H9 (cell line): ENCODE results near the gene LIF. TPM values are rescaled to one million over a fixed set of nuclear protein-coding genes. Genes with fewer than 3 reads are reported as not detected.

ENCODE experiments used
- DNase-seq: peaks from one replicate; pipeline ENCODE4 v3.0.0-alpha.2; 2017
- H2AFZ ChIP-seq: one replicate; pipeline ENCODE4 v1.6.1; 2013; ENCODE audit warnings: mild to moderate bottlenecking, low read length, control low read depth, moderate library complexity
- H2AK5ac ChIP-seq: 2 replicates; pipeline ENCODE4 v1.6.1; 2013; ENCODE audit warnings: low read length, control low read depth, mixed read lengths; ENCODE audit not compliant: insufficient read length
- H2BK120ac ChIP-seq: one replicate; pipeline ENCODE4 v1.6.1; 2013; ENCODE audit warnings: low read depth, mild to moderate bottlenecking, low read length, control low read depth, inconsistent platforms; ENCODE audit not compliant: poor library complexity, severe bottlenecking
- H2BK12ac ChIP-seq: 2 replicates; pipeline ENCODE4 v1.6.1; 2013; ENCODE audit warnings: low read length, control low read depth, mixed read lengths, low read depth; ENCODE audit not compliant: insufficient read length
- H2BK15ac ChIP-seq: 2 replicates; pipeline ENCODE4 v1.6.1; 2013; ENCODE audit warnings: low read depth, low read length, control low read depth
- H2BK20ac ChIP-seq: one replicate; pipeline ENCODE4 v1.6.1; 2013; ENCODE audit warnings: low read depth, mild to moderate bottlenecking, low read length, control low read depth, inconsistent platforms; ENCODE audit not compliant: poor library complexity, severe bottlenecking
- H2BK5ac ChIP-seq: 2 replicates; pipeline ENCODE4 v1.6.1; 2013; ENCODE audit warnings: low read length, control low read depth, mixed read lengths; ENCODE audit not compliant: insufficient read length
- H3K14ac ChIP-seq: 2 replicates; pipeline ENCODE4 v1.6.1; 2013; ENCODE audit warnings: low read length, control low read depth; ENCODE audit not compliant: insufficient read depth
- H3K18ac ChIP-seq: 2 replicates; pipeline ENCODE4 v1.6.1; 2013; ENCODE audit warnings: low read depth, mild to moderate bottlenecking, mixed read lengths, low read length, control low read depth; ENCODE audit not compliant: insufficient read length
- H3K23ac ChIP-seq: 2 replicates; pipeline ENCODE4 v1.6.1; 2013; ENCODE audit warnings: low read length, control low read depth, mixed read lengths, low read depth; ENCODE audit not compliant: insufficient read length
- H3K23me2 ChIP-seq: 2 replicates; pipeline ENCODE4 v1.6.1; 2013; ENCODE audit warnings: low read depth, mild to moderate bottlenecking, mixed read lengths, low read length, control low read depth; ENCODE audit not compliant: insufficient read length, poor library complexity, severe bottlenecking
- H3K27ac ChIP-seq: 2 replicates; pipeline ENCODE4 v1.5.1; 2013; ENCODE audit warnings: low read length, control low read depth, mixed read lengths, low read depth; ENCODE audit not compliant: insufficient read length
- H3K27me3 ChIP-seq: 2 replicates; pipeline ENCODE4 v1.6.1; 2013; ENCODE audit warnings: low read length, control low read depth, inconsistent platforms; ENCODE audit not compliant: insufficient read depth
- H3K4ac ChIP-seq: 2 replicates; pipeline ENCODE4 v1.6.1; 2013; ENCODE audit warnings: low read depth, mild to moderate bottlenecking, control low read depth, inconsistent platforms, low read length, moderate library complexity
- H3K4me1 ChIP-seq: 2 replicates; pipeline ENCODE4 v1.6.1; 2013; ENCODE audit warnings: low read length, control low read depth, inconsistent platforms; ENCODE audit not compliant: insufficient read depth
- H3K4me2 ChIP-seq: 2 replicates; pipeline ENCODE4 v1.6.1; 2013; ENCODE audit warnings: low read length, control low read depth, mixed read lengths; ENCODE audit not compliant: insufficient read length, insufficient read depth
- H3K56ac ChIP-seq: 2 replicates; pipeline ENCODE4 v1.6.1; 2013; ENCODE audit warnings: low read depth, mild to moderate bottlenecking, mixed read lengths, low read length, control low read depth; ENCODE audit not compliant: insufficient read length
- H3K79me1 ChIP-seq: 2 replicates; pipeline ENCODE4 v1.6.1; 2013; ENCODE audit warnings: low read depth, mild to moderate bottlenecking, moderate library complexity, low read length, control low read depth, inconsistent platforms; ENCODE audit not compliant: insufficient read depth, poor library complexity, severe bottlenecking
- H3K79me2 ChIP-seq: 2 replicates; pipeline ENCODE4 v1.6.1; 2013; ENCODE audit warnings: low read length, control low read depth, inconsistent platforms; ENCODE audit not compliant: insufficient read depth
- H3K9ac ChIP-seq: 2 replicates; pipeline ENCODE4 v1.6.1; 2013; ENCODE audit warnings: low read length, control low read depth, mixed read lengths; ENCODE audit not compliant: insufficient read length; ENCODE audit errors: extremely low read depth
- H3K9me3 ChIP-seq: one replicate; pipeline ENCODE4 v1.6.1; 2013; ENCODE audit warnings: low read depth, low read length, inconsistent platforms; ENCODE audit not compliant: control insufficient read depth
- H3T11ph ChIP-seq: one replicate; pipeline ENCODE4 v1.6.1; 2013; ENCODE audit warnings: mild to moderate bottlenecking, low read length, control low read depth, inconsistent platforms
- H4K20me1 ChIP-seq: one replicate; pipeline ENCODE4 v1.6.1; 2013; ENCODE audit not compliant: control insufficient read depth, insufficient read length, insufficient read depth
- H4K5ac ChIP-seq: 2 replicates; pipeline ENCODE4 v1.6.1; 2013; ENCODE audit warnings: low read depth, mild to moderate bottlenecking, mixed read lengths, low read length, control low read depth; ENCODE audit not compliant: insufficient read length
- H4K8ac ChIP-seq: replicated peaks from 2 replicates; pipeline ENCODE4 v1.6.1; 2013; ENCODE audit warnings: low read length, control low read depth, mixed read lengths, low read depth; ENCODE audit not compliant: insufficient read length
- H4K91ac ChIP-seq: 2 replicates; pipeline ENCODE4 v1.6.1; 2013; ENCODE audit warnings: low read depth, mild to moderate bottlenecking, moderate library complexity, mixed read lengths, low read length, control low read depth; ENCODE audit not compliant: insufficient read length
- H3K27ac Mint-ChIP-seq, 3 experiments: 2 replicates in 2 of 3; 3 replicates in 1 of 3; pipeline ENCODE4 v1.8.0; 2020 to 2021; ENCODE audit warnings: mixed read lengths in 3 of 3, mild to moderate bottlenecking in 1 of 3, moderate library complexity in 1 of 3
- H3K27me3 Mint-ChIP-seq: 2 replicates; pipeline ENCODE4 v1.8.0; 2021; ENCODE audit warnings: low read depth, mild to moderate bottlenecking, moderate library complexity, mixed read lengths
- H3K36me3 Mint-ChIP-seq, 3 experiments: 2 replicates in 2 of 3; 3 replicates in 1 of 3; pipeline ENCODE4 v1.8.0; 2020 to 2021; ENCODE audit warnings: low read depth in 3 of 3, mixed read lengths in 3 of 3; ENCODE audit not compliant: insufficient read depth in 1 of 3
- H3K4me1 Mint-ChIP-seq, 2 experiments: 2 replicates each; pipeline ENCODE4 v1.8.0; 2020; ENCODE audit warnings: mixed read lengths in 2 of 2
- H3K4me3 Mint-ChIP-seq, 2 experiments: 2 replicates in 1 of 2; 3 replicates in 1 of 2; pipeline ENCODE4 v1.8.0; 2020 to 2021; ENCODE audit warnings: mild to moderate bottlenecking in 2 of 2, mixed read lengths in 2 of 2, moderate library complexity in 1 of 2
- H3K9me3 Mint-ChIP-seq, 2 experiments: 2 replicates in 1 of 2; 3 replicates in 1 of 2; pipeline ENCODE4 v1.8.0; 2020; ENCODE audit warnings: mild to moderate bottlenecking in 2 of 2, mixed read lengths in 2 of 2, moderate library complexity in 1 of 2
- WGBS: extraction: QIAGEN DNeasy Blood & Tissue Kit; methylation state at CpG from one replicate; pipeline ENCODE4 v1.1.7; 2013; ENCODE audit warnings: missing lambda C conversion rate, low lambda C conversion rate, mixed read lengths; ENCODE audit not compliant: insufficient read length; ENCODE audit errors: extremely low coverage; 5-methylcytosine and 5-hydroxymethylcytosine counted together
- total RNA-seq: library from RNA; stranded (reverse); gene quantifications from 2 replicates; pipeline ENCODE4 v1.2.1, GENCODE V29; 2021
- TF ChIP-seq, protein P1 (sequence below): fragments of 200-600 bp; sonication (generic); conservative IDR thresholded peaks from 3 replicates; pipeline ENCODE4 v1.8.0; 2021; ENCODE audit warnings: antibody characterized with exemption, mild to moderate bottlenecking

Gene LIF
- total RNA-seq, 1 experiment from 2014 or later = 6.1 TPM

- no peak overlapping the region for H3T11ph ChIP-seq
- Mint-ChIP-seq H3K4me3 (peak overlapping the region in 1 of 2 experiments; percentile 30; a peak in 2 of 5 replicates), H3K4me1 (peaks cover 10 to 18% of the 10 kb centered on the region in 2 experiments), H3K9me3 (no peaks in the 10 kb centered on the region), H3K27ac (peak overlapping the region in 1 of 3 experiments; percentile 61; a peak in 2 of 7 replicates), H3K36me3 (no peaks in the 10 kb centered on the region), H3K27me3 (peaks cover 8% of the 10 kb centered on the region)
- no peak overlapping the region for H2BK12ac ChIP-seq
- no peaks in the 10 kb centered on the region; the same call in 1 of the 2 replicates for H3K4me1 ChIP-seq
- no peaks in the 10 kb centered on the region for H4K20me1 ChIP-seq
- no peak overlapping the region for H2BK120ac ChIP-seq
- no peak overlapping the region for H4K91ac ChIP-seq
- H3K56ac ChIP-seq = no peak overlapping the region
- H3K27ac ChIP-seq = no peak overlapping the region
- H4K8ac ChIP-seq = no peak overlapping the region
- H2AFZ ChIP-seq = no peak overlapping the region
- no peak overlapping the region for H3K14ac ChIP-seq
- H3K18ac ChIP-seq = no peak overlapping the region
- no peaks in the 10 kb centered on the region for H3K23me2 ChIP-seq
- H3K79me2 ChIP-seq = no peaks in the 10 kb centered on the region
- DNase-seq = no peak
- no peak overlapping the region for H3K4ac ChIP-seq
- H3K79me1 ChIP-seq = no peaks in the 10 kb centered on the region
- no peak overlapping the region for H3K4me2 ChIP-seq
- no peaks in the 10 kb centered on the region for H3K9me3 ChIP-seq
- no peak overlapping the region for H3K23ac ChIP-seq
- no peak overlapping the region for H2BK5ac ChIP-seq
- no peaks in the 10 kb centered on the region for H3K27me3 ChIP-seq
- no peak overlapping the region for H2BK15ac ChIP-seq
- TF ChIP-seq, protein P1, sequence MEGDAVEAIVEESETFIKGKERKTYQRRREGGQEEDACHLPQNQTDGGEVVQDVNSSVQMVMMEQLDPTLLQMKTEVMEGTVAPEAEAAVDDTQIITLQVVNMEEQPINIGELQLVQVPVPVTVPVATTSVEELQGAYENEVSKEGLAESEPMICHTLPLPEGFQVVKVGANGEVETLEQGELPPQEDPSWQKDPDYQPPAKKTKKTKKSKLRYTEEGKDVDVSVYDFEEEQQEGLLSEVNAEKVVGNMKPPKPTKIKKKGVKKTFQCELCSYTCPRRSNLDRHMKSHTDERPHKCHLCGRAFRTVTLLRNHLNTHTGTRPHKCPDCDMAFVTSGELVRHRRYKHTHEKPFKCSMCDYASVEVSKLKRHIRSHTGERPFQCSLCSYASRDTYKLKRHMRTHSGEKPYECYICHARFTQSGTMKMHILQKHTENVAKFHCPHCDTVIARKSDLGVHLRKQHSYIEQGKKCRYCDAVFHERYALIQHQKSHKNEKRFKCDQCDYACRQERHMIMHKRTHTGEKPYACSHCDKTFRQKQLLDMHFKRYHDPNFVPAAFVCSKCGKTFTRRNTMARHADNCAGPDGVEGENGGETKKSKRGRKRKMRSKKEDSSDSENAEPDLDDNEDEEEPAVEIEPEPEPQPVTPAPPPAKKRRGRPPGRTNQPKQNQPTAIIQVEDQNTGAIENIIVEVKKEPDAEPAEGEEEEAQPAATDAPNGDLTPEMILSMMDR = no peak
- no peak overlapping the region for H2BK20ac ChIP-seq
- no peak overlapping the region for H4K5ac ChIP-seq
- H3K9ac ChIP-seq = no peak overlapping the region
- no peak overlapping the region for H2AK5ac ChIP-seq
- WGBS = no CpG with 5 or more reads among the region's 9 CpGs
Measured at GRCh38 chr22:30274437-30274812, 27.9 kb upstream of the LIF start.
